Panc1 (cell line): Measurements from ENCODE around the gene SNX6. TPM values are rescaled to one million over a fixed set of nuclear protein-coding genes. Genes with fewer than 3 reads are reported as not detected.

ENCODE experiments used
- ATAC-seq: fragments of 200-7000 bp; cut with Tn5 transposase; 2 replicates; pipeline ENCODE4 v1.9.1; 2020; ENCODE audit warnings: mild to moderate bottlenecking, moderate library complexity
- BruUV-seq: library from RNA; stranded (reverse); fragments of 400-500 nt; replicated peaks from 2 replicates; lab custom pipeline; 2021; lab: Mats Ljungman, UMichigan
- CTCF ChIA-PET: fragments of 300-600 bp; sonication (Branson Sonifier 250); formaldehyde crosslinking; loops from one replicate; lab custom pipeline; 2022; ENCODE audit warnings: antibody characterized with exemption; lab: Charles Lee
- POLR2A ChIA-PET: fragments of 300-600 bp; sonication (Branson Sonifier 250); formaldehyde crosslinking; loops from one replicate; lab custom pipeline; 2022; ENCODE audit warnings: antibody characterized with exemption; lab: Charles Lee
- DNase-seq: peaks from one replicate; pipeline ENCODE4 v3.0.0-alpha.2; 2010; ENCODE audit warnings: low read depth, low spot score
- H3K27ac ChIP-seq: 2 replicates; pipeline ENCODE4 v1.5.1; 2011; ENCODE audit warnings: mild to moderate bottlenecking, low read length, inconsistent platforms
- H3K27me3 ChIP-seq: fragments of 200-500 bp; sonication (Bioruptor generic); 2 replicates; pipeline ENCODE4 v1.6.0; 2014; ENCODE audit warnings: low read length, inconsistent platforms; ENCODE audit not compliant: control insufficient read depth, insufficient read depth
- H3K36me3 ChIP-seq: fragments of 200-500 bp; sonication (Bioruptor generic); 2 replicates; pipeline ENCODE4 v1.5.1; 2014; ENCODE audit warnings: inconsistent platforms, mild to moderate bottlenecking, low read length, moderate library complexity; ENCODE audit not compliant: control insufficient read depth, insufficient read depth
- H3K4me1 ChIP-seq: 2 replicates; pipeline ENCODE4 v1.5.1; 2011; ENCODE audit warnings: inconsistent platforms, mild to moderate bottlenecking, low read length, moderate library complexity; ENCODE audit not compliant: control insufficient read depth, insufficient read depth
- H3K4me3 ChIP-seq, 2 experiments: 2 replicates each; pipeline ENCODE4 v1.5.1; 2011 to 2012; ENCODE audit warnings: low read depth in 2 of 2, low read length in 2 of 2, mild to moderate bottlenecking in 2 of 2, inconsistent platforms in 1 of 2, moderate library complexity in 1 of 2
- H3K9me3 ChIP-seq: fragments of 200-500 bp; sonication (Bioruptor generic); 2 replicates; pipeline ENCODE4 v1.5.1; 2014; ENCODE audit warnings: low read depth, mild to moderate bottlenecking, inconsistent platforms, low read length, moderate library complexity; ENCODE audit not compliant: control insufficient read depth, insufficient read depth
- POLR2AphosphoS5 ChIP-seq: IDR thresholded peaks from 2 replicates; pipeline ENCODE4 v1.6.1; 2012; ENCODE audit warnings: mild to moderate bottlenecking, low read depth, low read length, moderate library complexity
- SIN3A ChIP-seq: IDR thresholded peaks from 2 replicates; pipeline ENCODE4 v1.6.1; 2012; ENCODE audit warnings: low read depth, mild to moderate bottlenecking, low read length, moderate library complexity, borderline replicate concordance; ENCODE audit not compliant: insufficient read depth
- TCF7L2 ChIP-seq: IDR thresholded peaks from 2 replicates; pipeline ENCODE4 v1.6.1; 2011; ENCODE audit warnings: mild to moderate bottlenecking, low read depth, low read length, inconsistent platforms
- in situ Hi-C: cut with HindIII; loops from 2 replicates; pipeline ENCODE4 v1.10.0; 2016; ENCODE audit warnings: low sequenced_read_pairs, low pct_unique_long_range_greater_than_20kb
- intact Hi-C: fragments of 100-400 bp; cut with micrococcal nuclease; formaldehyde crosslinking; loops from one replicate; pipeline ENCODE4 v1.10.0; 2022; ENCODE audit not compliant: unreplicated experiment
- total RNA-seq: library from RNA; stranded (reverse); gene quantifications from one replicate; pipeline ENCODE4 v1.2.1, GENCODE V29; 2021; ENCODE audit not compliant: unreplicated experiment
- TF ChIP-seq, protein P1 (sequence below): fragments of 450-650 bp; IDR thresholded peaks from 2 replicates; pipeline ENCODE4 v1.5.1; 2017; ENCODE audit warnings: mild to moderate bottlenecking
- TF ChIP-seq, protein P2 (sequence below), 2 experiments: IDR thresholded peaks; 2 replicates each; pipeline ENCODE4 v1.6.1; 2011 to 2012; ENCODE audit warnings: low read depth in 2 of 2, control low read depth in 1 of 2, low read length in 1 of 2, mild to moderate bottlenecking in 1 of 2, moderate library complexity in 1 of 2; ENCODE audit not compliant: insufficient read depth in 1 of 2

SNX6 gene
- total RNA-seq, 1 experiment from 2014 or later, result 50.9 TPM

DNA sequence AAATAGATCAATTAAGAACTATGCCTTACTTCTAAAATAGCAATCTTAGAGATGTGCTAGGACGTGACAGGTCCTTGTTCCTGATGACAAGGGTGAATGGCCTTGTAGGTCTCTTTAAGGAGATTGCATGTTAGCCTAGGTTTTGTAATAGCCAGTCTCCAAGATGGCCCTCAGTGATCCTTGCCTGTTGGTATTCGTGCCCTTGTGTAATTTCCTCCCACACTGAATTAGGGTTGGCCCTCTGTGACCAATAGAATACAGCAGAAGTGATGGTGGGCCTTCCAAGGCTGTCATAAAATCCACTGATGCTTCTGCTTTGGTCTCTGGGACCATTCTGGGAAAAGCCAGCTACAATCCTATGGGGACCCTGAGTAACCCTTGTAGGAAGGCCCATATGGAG is 38.2 kb upstream of the SNX6 start:
- H3K27ac ChIP-seq, result no peak overlapping the region
- CTCF ChIA-PET, result no interaction called here
- no peak overlapping the region for H3K4me3 ChIP-seq
- intact Hi-C loops, result no loop called here
- no peak for DNase-seq
- H3K27me3 ChIP-seq, result no peaks in the 10 kb centered on the region
- POLR2A ChIA-PET, result no interaction called here
- BruUV-seq, result no TSS peak
- no peaks in the 10 kb centered on the region for H3K36me3 ChIP-seq
- no peak for ATAC-seq
- H3K9me3 ChIP-seq, result no peaks in the 10 kb centered on the region
- peaks cover 5% of the 10 kb centered on the region for H3K4me1 ChIP-seq
- in situ Hi-C loops, result no loop called here
- TF ChIP-seq POLR2AphosphoS5, result no peak
- TF ChIP-seq, protein P1, sequence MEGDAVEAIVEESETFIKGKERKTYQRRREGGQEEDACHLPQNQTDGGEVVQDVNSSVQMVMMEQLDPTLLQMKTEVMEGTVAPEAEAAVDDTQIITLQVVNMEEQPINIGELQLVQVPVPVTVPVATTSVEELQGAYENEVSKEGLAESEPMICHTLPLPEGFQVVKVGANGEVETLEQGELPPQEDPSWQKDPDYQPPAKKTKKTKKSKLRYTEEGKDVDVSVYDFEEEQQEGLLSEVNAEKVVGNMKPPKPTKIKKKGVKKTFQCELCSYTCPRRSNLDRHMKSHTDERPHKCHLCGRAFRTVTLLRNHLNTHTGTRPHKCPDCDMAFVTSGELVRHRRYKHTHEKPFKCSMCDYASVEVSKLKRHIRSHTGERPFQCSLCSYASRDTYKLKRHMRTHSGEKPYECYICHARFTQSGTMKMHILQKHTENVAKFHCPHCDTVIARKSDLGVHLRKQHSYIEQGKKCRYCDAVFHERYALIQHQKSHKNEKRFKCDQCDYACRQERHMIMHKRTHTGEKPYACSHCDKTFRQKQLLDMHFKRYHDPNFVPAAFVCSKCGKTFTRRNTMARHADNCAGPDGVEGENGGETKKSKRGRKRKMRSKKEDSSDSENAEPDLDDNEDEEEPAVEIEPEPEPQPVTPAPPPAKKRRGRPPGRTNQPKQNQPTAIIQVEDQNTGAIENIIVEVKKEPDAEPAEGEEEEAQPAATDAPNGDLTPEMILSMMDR, result no peak

DNA sequence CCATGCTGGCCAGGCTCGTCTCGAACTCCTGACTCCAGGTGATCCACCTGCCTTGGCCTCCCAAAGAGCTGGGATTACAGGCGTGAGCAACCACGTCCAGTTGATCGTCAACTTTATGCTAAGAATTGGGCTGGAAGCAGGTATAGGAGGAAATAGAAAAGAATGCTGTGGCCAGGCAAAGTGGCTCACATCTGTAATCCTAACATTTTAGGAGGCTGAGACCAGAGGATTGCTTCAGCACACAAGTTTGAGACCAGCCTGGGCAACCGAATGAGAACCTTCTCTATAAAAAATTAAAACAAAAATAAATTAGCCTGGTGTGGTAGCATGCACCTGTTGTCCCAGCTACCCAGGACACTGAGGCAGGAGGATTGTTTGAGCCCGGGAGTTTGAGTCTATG is 37.1 kb upstream of the SNX6 start:
- H3K36me3 ChIP-seq, result no peaks in the 10 kb centered on the region
- no peak for ATAC-seq
- H3K9me3 ChIP-seq, result no peaks in the 10 kb centered on the region
- BruUV-seq, result no TSS peak
- intact Hi-C loops (no loop called here), in situ Hi-C loops (no loop called here)
- H3K4me3 ChIP-seq, result no peak overlapping the region
- TF ChIP-seq, protein P2, sequence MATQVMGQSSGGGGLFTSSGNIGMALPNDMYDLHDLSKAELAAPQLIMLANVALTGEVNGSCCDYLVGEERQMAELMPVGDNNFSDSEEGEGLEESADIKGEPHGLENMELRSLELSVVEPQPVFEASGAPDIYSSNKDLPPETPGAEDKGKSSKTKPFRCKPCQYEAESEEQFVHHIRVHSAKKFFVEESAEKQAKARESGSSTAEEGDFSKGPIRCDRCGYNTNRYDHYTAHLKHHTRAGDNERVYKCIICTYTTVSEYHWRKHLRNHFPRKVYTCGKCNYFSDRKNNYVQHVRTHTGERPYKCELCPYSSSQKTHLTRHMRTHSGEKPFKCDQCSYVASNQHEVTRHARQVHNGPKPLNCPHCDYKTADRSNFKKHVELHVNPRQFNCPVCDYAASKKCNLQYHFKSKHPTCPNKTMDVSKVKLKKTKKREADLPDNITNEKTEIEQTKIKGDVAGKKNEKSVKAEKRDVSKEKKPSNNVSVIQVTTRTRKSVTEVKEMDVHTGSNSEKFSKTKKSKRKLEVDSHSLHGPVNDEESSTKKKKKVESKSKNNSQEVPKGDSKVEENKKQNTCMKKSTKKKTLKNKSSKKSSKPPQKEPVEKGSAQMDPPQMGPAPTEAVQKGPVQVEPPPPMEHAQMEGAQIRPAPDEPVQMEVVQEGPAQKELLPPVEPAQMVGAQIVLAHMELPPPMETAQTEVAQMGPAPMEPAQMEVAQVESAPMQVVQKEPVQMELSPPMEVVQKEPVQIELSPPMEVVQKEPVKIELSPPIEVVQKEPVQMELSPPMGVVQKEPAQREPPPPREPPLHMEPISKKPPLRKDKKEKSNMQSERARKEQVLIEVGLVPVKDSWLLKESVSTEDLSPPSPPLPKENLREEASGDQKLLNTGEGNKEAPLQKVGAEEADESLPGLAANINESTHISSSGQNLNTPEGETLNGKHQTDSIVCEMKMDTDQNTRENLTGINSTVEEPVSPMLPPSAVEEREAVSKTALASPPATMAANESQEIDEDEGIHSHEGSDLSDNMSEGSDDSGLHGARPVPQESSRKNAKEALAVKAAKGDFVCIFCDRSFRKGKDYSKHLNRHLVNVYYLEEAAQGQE (IDR thresholded peaks at IDR 0.05; ENCODE audit: insufficient read depth in 1 of 2, low read depth in 2 of 2, low read length in 1 of 2), result no peak
- TF ChIP-seq POLR2AphosphoS5 (no peak), SIN3A (no peak), TCF7L2 (no peak)
- TF ChIP-seq, protein P1, result no peak
- ChIA-PET POLR2A (no interaction called here), CTCF (no interaction called here)
- no peak overlapping the region for H3K27ac ChIP-seq
- peaks cover 5% of the 10 kb centered on the region for H3K4me1 ChIP-seq
- H3K27me3 ChIP-seq, result no peaks in the 10 kb centered on the region
- no peak for DNase-seq
